Fibroblast of mammary gland (primary cell): Measurements from ENCODE around the gene MYLK3.

Experiments
- DNase-seq: peaks from one replicate; pipeline ENCODE4 v3.0.0-alpha.2; 2010; ENCODE audit warnings: low read depth
- H3K4me3 ChIP-seq: 2 replicates; pipeline ENCODE4 v1.5.1; 2011; ENCODE audit warnings: low read depth, mild to moderate bottlenecking, low read length, moderate library complexity; ENCODE audit not compliant: control insufficient read depth
- TF ChIP-seq, protein P1 (sequence below): conservative IDR thresholded peaks from 2 replicates; pipeline ENCODE4 v1.5.1; 2011; ENCODE audit warnings: low read depth, low read length, inconsistent platforms; ENCODE audit not compliant: control insufficient read depth, insufficient read depth

The MYLK3 gene

DNA sequence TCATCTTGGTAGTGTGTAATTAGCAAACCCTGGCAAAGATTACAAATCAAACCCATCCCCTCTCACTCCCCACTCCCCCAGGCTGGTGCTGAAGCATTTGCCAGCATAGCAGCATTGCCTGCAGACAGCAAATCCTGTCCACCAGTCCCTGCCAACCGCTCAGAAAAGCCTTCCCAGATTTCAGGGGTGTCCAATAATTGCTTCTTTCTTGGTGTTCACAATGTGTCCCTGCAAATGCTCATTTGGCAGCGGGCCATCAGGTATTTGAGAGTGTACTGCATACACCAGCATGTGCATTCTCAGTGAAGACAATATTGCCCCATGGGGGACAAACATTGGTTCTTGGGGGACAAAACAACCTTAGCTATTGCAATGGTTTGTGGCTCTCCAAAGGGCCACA is 30.5 kb downstream of the MYLK3 start:
- DNase-seq = no peak
- TF ChIP-seq, protein P1, sequence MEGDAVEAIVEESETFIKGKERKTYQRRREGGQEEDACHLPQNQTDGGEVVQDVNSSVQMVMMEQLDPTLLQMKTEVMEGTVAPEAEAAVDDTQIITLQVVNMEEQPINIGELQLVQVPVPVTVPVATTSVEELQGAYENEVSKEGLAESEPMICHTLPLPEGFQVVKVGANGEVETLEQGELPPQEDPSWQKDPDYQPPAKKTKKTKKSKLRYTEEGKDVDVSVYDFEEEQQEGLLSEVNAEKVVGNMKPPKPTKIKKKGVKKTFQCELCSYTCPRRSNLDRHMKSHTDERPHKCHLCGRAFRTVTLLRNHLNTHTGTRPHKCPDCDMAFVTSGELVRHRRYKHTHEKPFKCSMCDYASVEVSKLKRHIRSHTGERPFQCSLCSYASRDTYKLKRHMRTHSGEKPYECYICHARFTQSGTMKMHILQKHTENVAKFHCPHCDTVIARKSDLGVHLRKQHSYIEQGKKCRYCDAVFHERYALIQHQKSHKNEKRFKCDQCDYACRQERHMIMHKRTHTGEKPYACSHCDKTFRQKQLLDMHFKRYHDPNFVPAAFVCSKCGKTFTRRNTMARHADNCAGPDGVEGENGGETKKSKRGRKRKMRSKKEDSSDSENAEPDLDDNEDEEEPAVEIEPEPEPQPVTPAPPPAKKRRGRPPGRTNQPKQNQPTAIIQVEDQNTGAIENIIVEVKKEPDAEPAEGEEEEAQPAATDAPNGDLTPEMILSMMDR = no peak
- no peak overlapping the region for H3K4me3 ChIP-seq

DNA sequence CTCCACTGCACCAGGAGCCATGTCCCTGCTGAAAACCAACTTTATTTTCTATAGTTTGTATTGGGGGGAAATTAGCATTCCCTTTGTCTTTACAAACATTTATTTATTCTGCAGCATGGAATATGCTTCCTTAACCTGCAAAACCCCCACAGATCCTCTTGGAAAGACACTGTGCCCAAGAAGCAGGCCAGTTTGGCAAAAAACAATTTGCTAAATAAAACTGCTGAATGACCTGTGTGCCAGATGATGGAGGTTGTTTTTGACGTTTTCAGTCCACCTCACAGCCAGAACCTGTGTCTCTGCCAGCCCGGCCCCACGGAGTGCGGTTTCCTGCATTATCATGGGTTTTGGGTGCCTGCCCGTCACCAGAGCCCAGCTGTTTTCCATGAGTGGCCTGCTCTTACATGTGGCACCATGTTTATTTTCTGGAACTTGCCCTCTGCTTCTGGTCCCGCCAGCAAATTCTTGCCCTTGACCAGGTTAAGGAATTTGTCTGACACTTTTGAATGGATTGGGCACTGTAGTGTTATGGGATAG is 32.3 kb downstream of the MYLK3 start:
- TF ChIP-seq, protein P1 = no peak
- peak; percentile 14 for DNase-seq
- no peak overlapping the region for H3K4me3 ChIP-seq

DNA sequence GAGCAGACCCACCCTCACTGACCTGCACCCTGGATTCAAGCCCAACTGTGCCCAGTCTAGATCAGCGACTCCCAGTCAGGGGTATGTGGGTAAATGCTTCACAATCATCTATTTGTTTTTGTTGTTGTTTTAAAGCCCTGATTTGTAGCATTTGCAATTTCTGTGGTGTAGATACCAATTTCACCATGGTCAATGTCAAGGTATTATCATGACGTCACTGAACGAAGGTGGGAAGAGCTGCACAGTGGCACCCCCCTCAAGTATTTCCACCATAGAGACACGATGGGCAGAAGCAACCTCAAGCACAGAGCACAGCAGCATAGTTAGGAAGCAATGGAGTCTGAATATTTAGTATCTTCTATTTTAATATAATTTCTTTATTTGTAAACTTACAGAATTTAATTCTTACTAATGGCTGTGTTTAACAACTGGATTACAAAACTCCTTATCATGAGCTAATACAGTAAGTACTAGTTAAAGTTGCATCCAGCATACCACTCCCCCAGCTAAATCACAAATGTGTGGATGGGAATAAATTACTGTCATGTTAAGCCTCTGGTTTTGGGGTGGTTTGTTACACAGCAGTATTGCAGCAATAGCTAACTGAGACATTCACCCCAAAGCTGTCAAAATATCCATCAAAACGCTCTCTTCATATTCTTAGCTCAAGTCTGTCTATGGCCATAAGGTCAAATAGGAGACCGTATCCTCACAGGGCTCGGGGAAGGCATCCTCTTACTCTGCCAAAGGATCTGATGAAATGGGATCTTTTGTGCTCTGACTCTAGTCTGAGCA is 33.1 kb downstream of the MYLK3 start:
- no peak for DNase-seq
- no peak overlapping the region for H3K4me3 ChIP-seq
- TF ChIP-seq, protein P1 = no peak

DNA sequence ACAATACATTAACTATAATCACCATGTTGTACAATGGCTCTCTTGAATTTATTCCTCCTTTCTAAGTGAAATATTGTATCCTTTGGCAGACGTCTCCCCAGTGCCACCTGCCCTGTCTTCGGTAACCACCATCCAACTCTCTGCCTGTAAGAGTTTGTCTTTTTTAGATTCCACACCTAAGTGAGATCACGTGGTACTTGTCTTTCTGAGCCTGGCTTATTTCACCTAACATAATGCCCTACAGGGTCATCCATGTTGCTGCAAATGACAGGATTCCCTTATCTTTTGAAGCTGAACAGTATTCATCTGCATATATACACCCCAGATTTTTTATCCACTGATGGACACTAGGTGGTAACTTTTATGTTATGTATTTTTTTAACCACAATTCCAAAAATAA is 34.5 kb downstream of the MYLK3 start:
- DNase-seq = no peak
- TF ChIP-seq, protein P1 = no peak
- no peak overlapping the region for H3K4me3 ChIP-seq

DNA sequence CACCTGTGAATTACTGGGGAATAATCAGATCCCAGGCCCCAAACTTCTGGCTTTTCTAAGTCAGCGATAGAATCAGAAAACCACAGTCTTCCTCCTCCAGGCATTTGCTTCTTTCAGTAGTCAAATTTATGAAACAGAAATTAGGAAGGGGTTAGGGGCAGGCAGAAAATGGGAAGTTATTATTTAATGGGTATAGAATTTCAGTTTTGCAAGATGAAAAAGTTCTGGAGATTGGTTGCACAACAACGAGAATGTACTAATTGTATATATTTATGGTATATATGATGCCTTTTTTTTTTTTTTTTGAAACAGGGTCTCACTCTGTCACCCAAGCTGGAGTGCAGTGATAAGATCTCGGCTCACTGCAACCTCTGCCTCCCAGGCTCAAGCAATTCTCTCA is 35.2 kb downstream of the MYLK3 start:
- H3K4me3 ChIP-seq = no peak overlapping the region
- DNase-seq = no peak
- TF ChIP-seq, protein P1 = no peak

DNA sequence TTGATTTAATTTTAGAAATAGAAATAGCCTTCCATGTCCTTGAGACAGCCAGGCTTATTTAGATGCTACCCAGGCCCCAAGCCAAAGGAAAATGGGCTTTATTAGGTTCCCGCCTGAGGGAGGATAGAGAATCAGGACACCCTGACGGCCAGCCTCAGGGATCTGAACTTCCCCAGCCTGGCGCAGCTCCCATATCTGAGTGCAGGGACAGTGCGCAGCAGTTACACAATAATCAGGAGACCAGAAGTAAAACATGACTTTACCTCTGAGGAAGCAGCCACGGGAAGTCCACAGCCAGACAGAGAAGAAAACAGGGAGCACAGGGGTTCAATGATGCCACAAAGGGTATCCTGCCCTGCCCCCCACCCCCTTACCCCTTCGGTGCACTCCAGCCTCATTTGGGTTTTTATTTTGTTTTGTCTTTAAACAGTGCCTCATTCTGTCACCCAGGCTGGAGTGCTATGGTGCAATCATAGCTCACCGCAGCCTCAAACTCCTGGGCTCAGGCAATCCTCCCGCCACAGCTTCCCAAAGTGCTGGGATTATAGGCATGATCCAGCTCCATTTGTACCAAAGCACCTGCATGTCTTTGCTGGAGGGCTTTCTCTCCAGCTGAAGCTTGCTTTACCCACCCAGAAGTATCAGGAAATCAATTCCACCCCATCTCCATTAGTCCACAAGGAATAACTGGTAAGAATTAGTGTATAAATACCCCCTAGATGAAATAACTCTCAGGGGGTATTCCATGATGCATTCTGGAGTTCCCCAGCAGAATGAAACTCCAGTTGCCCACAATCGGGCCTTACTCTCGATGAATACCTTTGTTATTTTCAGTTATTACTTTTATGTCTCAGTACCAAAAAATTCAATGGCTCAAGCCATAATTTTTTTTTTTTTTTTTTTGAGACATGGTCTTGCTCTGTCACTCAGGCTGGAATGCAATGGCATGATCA is 36.8 kb downstream of the MYLK3 start:
- H3K4me3 ChIP-seq = no peak overlapping the region
- TF ChIP-seq, protein P1 = no peak
- DNase-seq = no peak
